ENCODE measurements around the gene CABYR.

Gene CABYR

DNA sequence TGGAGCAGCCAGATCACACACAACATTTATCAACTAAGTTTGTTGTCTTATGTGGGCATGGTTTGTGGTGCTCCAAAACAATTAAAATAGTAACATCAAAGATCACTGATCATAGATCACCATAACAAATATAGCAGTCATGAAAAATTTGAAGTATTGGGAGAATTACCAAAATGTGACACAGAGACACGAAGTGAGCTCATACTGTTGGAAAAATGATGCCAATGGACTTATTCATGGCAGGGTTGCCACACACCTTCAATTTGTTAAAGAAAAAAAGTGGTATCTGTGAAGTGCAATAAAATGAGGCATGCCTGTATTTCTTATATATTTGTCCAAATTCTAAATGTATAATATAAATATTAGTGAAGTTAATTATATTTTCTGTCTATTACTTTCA lies 42.9 kb upstream of the CABYR start:
- Histone ChIP-seq H3K27ac (ENCODE audit: low read depth, low read length) (no peak overlapping the region), H3K23ac (ENCODE audit: low read length) (no peak overlapping the region), H3K79me1 (ENCODE audit: low read length) (no peaks in the 10 kb centered on the region), H2AK5ac (ENCODE audit: low read length) (no peak overlapping the region), H3K4me2 (ENCODE audit: low read length) (no peak overlapping the region), H3K27me3 (ENCODE audit: insufficient read depth, low read length, poor library complexity) (no peaks in the 10 kb centered on the region), H2BK5ac (ENCODE audit: low read length) (no peak overlapping the region), H3K56ac (ENCODE audit: low read length) (no peak overlapping the region), H3K79me2 (ENCODE audit: control insufficient read depth, insufficient read depth, low read length) (no peaks in the 10 kb centered on the region), H3K4me3 (ENCODE audit: low read length) (no peak overlapping the region), H2BK120ac (ENCODE audit: low read depth, low read length) (no peak overlapping the region), H3K4me1 (ENCODE audit: control insufficient read depth, low read depth, low read length) (no peaks in the 10 kb centered on the region), H3K9ac (ENCODE audit: low read length) (no peak overlapping the region), H3K4ac (ENCODE audit: low read depth, low read length) (no peak overlapping the region), H2BK15ac (replicated peaks; ENCODE audit: low read depth) (no peak overlapping the region), H3K18ac (ENCODE audit: low read length) (no peak overlapping the region), H4K8ac (ENCODE audit: low read depth, low read length) (no peak overlapping the region), H3K36me3 (ENCODE audit: control insufficient read depth, insufficient read depth, low read length) (no peaks in the 10 kb centered on the region), H4K5ac (ENCODE audit: low read length) (no peak overlapping the region)
- no CpG with 5 or more reads among the region's 1 CpG for WGBS (ENCODE audit: extremely low coverage, insufficient coverage, low lambda C conversion rate)
- no peak for DNase-seq

DNA sequence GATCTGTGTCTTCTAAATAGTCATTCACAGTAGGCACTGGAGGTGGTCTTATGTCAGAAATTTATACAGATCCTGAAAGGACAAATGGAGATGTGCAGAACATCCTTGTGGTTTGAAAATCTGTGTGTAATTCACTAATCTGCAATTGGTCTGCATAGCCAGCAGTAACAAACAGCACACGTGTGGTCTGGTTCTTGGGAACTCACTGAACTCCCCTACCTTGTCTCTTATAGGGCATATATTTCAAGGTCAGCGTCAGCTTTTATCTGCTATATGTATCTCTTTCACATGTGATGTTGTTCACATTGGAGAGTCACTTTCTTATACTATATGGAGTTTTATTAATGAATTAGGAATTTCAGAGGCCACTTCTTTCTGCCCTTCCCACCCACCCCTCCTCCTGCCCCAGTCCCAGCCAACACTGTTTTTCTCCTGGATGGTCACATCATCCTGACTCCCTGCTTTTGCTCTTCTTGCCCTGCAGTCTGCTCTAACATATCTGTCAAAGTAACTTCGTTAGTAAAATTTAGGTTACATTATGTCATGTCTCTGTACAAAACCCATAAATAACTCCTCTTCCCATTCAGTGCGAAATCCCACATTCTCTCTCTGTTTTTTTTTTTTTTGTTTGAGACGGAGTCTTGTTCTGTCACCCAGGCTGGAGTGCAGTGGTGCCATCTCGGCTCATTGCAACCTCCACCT lies 35.4 kb upstream of the CABYR start:
- no peak overlapping the region for H3K18ac ChIP-seq (ENCODE audit: low read length)
- no peak overlapping the region for H2BK120ac ChIP-seq (ENCODE audit: low read depth, low read length)
- 100% methylated on average over 1 of the region's 6 CpGs for WGBS (ENCODE audit: extremely low coverage, insufficient coverage, low lambda C conversion rate)
- H3K4me3 ChIP-seq (ENCODE audit: low read length): no peak overlapping the region
- no peak overlapping the region for H2BK15ac ChIP-seq (replicated peaks; ENCODE audit: low read depth)
- H3K27ac ChIP-seq (ENCODE audit: low read depth, low read length): no peak overlapping the region
- H4K8ac ChIP-seq (ENCODE audit: low read depth, low read length): no peak overlapping the region
- no peaks in the 10 kb centered on the region for H3K36me3 ChIP-seq (ENCODE audit: control insufficient read depth, insufficient read depth, low read length)
- no peak overlapping the region for H3K23ac ChIP-seq (ENCODE audit: low read length)
- H3K79me2 ChIP-seq (ENCODE audit: control insufficient read depth, insufficient read depth, low read length): no peaks in the 10 kb centered on the region
- no peak overlapping the region for H3K4me2 ChIP-seq (ENCODE audit: low read length)
- H3K79me1 ChIP-seq (ENCODE audit: low read length): no peaks in the 10 kb centered on the region
- no peak overlapping the region for H4K5ac ChIP-seq (ENCODE audit: low read length)
- DNase-seq: no peak
- H3K9ac ChIP-seq (ENCODE audit: low read length): no peak overlapping the region
- no peak overlapping the region for H3K56ac ChIP-seq (ENCODE audit: low read length)
- no peak overlapping the region for H2BK5ac ChIP-seq (ENCODE audit: low read length)
- no peak overlapping the region for H3K4ac ChIP-seq (ENCODE audit: low read depth, low read length)
- no peaks in the 10 kb centered on the region for H3K27me3 ChIP-seq (ENCODE audit: insufficient read depth, low read length, poor library complexity)
- no peak overlapping the region for H2AK5ac ChIP-seq (ENCODE audit: low read length)
- H3K4me1 ChIP-seq (ENCODE audit: control insufficient read depth, low read depth, low read length): no peaks in the 10 kb centered on the region

DNA sequence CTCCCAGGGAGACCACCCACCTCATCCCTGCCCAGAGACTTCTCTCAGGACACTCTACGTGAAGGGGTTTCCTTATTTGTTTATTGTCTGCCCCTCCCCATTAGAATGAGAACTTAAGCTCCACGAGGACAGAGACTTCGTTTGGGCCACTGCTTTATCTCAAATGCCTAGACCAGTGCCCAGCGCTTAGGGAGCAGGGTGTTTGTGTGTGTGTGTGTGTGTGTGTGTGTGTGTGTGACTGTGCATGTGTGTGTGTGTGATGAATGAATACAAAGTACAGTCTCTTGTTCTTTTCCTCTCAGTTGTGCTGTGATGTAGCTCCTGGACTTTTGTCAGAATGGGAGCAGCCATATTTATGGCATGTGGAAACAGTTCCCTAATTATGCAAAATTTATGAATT lies 34.4 kb upstream of the CABYR start:
- no peaks in the 10 kb centered on the region for H3K79me2 ChIP-seq (ENCODE audit: control insufficient read depth, insufficient read depth, low read length)
- no peak overlapping the region for H3K23ac ChIP-seq (ENCODE audit: low read length)
- no peak overlapping the region for H4K8ac ChIP-seq (ENCODE audit: low read depth, low read length)
- no peak overlapping the region for H3K4me3 ChIP-seq (ENCODE audit: low read length)
- H3K27me3 ChIP-seq (ENCODE audit: insufficient read depth, low read length, poor library complexity): no peaks in the 10 kb centered on the region
- H2BK15ac ChIP-seq (replicated peaks; ENCODE audit: low read depth): no peak overlapping the region
- no peaks in the 10 kb centered on the region for H3K79me1 ChIP-seq (ENCODE audit: low read length)
- no peak overlapping the region for H3K9ac ChIP-seq (ENCODE audit: low read length)
- H2BK120ac ChIP-seq (ENCODE audit: low read depth, low read length): no peak overlapping the region
- H2AK5ac ChIP-seq (ENCODE audit: low read length): no peak overlapping the region
- no peak overlapping the region for H3K4me2 ChIP-seq (ENCODE audit: low read length)
- WGBS (ENCODE audit: extremely low coverage, insufficient coverage, low lambda C conversion rate): no CpG with 5 or more reads among the region's 4 CpGs
- H3K56ac ChIP-seq (ENCODE audit: low read length): no peak overlapping the region
- H3K18ac ChIP-seq (ENCODE audit: low read length): no peak overlapping the region
- H4K5ac ChIP-seq (ENCODE audit: low read length): no peak overlapping the region
- H3K36me3 ChIP-seq (ENCODE audit: control insufficient read depth, insufficient read depth, low read length): no peaks in the 10 kb centered on the region
- no peak overlapping the region for H2BK5ac ChIP-seq (ENCODE audit: low read length)
- no peak for DNase-seq
- H3K4ac ChIP-seq (ENCODE audit: low read depth, low read length): no peak overlapping the region
- no peak overlapping the region for H3K27ac ChIP-seq (ENCODE audit: low read depth, low read length)
- H3K4me1 ChIP-seq (ENCODE audit: control insufficient read depth, low read depth, low read length): no peaks in the 10 kb centered on the region

DNA sequence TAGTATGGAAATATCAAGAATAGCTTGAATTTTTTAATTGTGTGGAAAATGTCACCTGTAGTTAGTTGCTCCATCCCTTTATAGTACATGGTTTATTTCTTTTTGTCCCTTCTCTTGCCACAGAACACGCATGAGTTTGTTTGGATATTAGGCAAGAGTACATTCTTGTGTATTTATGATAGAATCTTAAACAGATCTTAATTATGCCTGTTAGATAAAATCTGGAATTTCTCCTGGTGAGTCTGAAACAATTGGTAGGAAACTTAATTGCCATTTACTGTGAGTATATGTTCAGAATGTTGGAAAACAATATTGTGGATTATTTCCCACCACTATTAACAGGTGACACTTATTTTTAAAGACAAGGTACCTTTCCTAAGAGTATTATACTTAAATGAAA lies 30.2 kb upstream of the CABYR start:
- Histone ChIP-seq H2BK15ac (replicated peaks; ENCODE audit: low read depth) (no peak overlapping the region), H3K79me1 (ENCODE audit: low read length) (no peaks in the 10 kb centered on the region), H3K9ac (ENCODE audit: low read length) (no peak overlapping the region), H3K56ac (ENCODE audit: low read length) (no peak overlapping the region), H3K27ac (ENCODE audit: low read depth, low read length) (no peak overlapping the region), H3K4me3 (ENCODE audit: low read length) (no peak overlapping the region), H4K8ac (ENCODE audit: low read depth, low read length) (no peak overlapping the region), H2AK5ac (ENCODE audit: low read length) (no peak overlapping the region), H3K36me3 (ENCODE audit: control insufficient read depth, insufficient read depth, low read length) (no peaks in the 10 kb centered on the region), H3K4me1 (ENCODE audit: control insufficient read depth, low read depth, low read length) (no peaks in the 10 kb centered on the region), H3K27me3 (ENCODE audit: insufficient read depth, low read length, poor library complexity) (no peaks in the 10 kb centered on the region), H3K79me2 (ENCODE audit: control insufficient read depth, insufficient read depth, low read length) (no peaks in the 10 kb centered on the region), H3K23ac (ENCODE audit: low read length) (no peak overlapping the region), H3K4ac (ENCODE audit: low read depth, low read length) (no peak overlapping the region), H2BK120ac (ENCODE audit: low read depth, low read length) (no peak overlapping the region), H3K18ac (ENCODE audit: low read length) (no peak overlapping the region), H4K5ac (ENCODE audit: low read length) (no peak overlapping the region), H2BK5ac (ENCODE audit: low read length) (no peak overlapping the region), H3K4me2 (ENCODE audit: low read length) (no peak overlapping the region)
- no peak for DNase-seq
- WGBS (ENCODE audit: extremely low coverage, insufficient coverage, low lambda C conversion rate): no CpG with 5 or more reads among the region's 1 CpG

DNA sequence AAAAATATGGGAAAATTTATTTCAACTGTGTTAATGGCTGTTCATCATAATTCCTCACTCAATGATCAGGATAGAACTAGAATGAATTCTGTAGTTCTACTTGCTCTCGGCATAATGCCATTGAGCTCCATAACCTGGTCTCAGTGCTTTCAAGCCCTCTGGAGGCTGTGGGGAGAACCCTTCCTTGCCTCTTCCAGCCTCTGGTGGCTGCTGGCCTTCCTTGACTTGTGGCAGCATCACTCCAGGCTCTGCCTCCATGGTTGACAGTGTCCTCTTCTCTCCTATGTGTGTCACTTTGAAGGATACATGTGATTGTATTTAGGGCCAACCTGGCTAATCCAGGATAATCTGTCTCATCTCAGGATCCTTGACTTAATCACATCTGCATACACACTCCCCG lies 26.9 kb upstream of the CABYR start:
- Histone ChIP-seq H2BK15ac (replicated peaks; ENCODE audit: low read depth) (no peak overlapping the region), H3K9ac (ENCODE audit: low read length) (no peak overlapping the region), H3K4me2 (ENCODE audit: low read length) (no peak overlapping the region), H3K36me3 (ENCODE audit: control insufficient read depth, insufficient read depth, low read length) (no peaks in the 10 kb centered on the region), H4K5ac (ENCODE audit: low read length) (no peak overlapping the region), H3K4me1 (ENCODE audit: control insufficient read depth, low read depth, low read length) (no peaks in the 10 kb centered on the region), H2BK120ac (ENCODE audit: low read depth, low read length) (no peak overlapping the region), H4K8ac (ENCODE audit: low read depth, low read length) (no peak overlapping the region), H3K27me3 (ENCODE audit: insufficient read depth, low read length, poor library complexity) (no peaks in the 10 kb centered on the region), H3K79me2 (ENCODE audit: control insufficient read depth, insufficient read depth, low read length) (no peaks in the 10 kb centered on the region), H3K4ac (ENCODE audit: low read depth, low read length) (no peak overlapping the region), H3K4me3 (ENCODE audit: low read length) (no peak overlapping the region), H2AK5ac (ENCODE audit: low read length) (no peak overlapping the region), H2BK5ac (ENCODE audit: low read length) (no peak overlapping the region), H3K79me1 (ENCODE audit: low read length) (no peaks in the 10 kb centered on the region), H3K56ac (ENCODE audit: low read length) (no peak overlapping the region), H3K23ac (ENCODE audit: low read length) (no peak overlapping the region), H3K27ac (ENCODE audit: low read depth, low read length) (no peak overlapping the region), H3K18ac (ENCODE audit: low read length) (no peak overlapping the region)
- whole genome bisulfite sequencing (ENCODE audit: extremely low coverage, insufficient coverage, low lambda C conversion rate): no CpG with 5 or more reads among the region's 2 CpGs
- peak; percentile 30 for DNase-seq

DNA sequence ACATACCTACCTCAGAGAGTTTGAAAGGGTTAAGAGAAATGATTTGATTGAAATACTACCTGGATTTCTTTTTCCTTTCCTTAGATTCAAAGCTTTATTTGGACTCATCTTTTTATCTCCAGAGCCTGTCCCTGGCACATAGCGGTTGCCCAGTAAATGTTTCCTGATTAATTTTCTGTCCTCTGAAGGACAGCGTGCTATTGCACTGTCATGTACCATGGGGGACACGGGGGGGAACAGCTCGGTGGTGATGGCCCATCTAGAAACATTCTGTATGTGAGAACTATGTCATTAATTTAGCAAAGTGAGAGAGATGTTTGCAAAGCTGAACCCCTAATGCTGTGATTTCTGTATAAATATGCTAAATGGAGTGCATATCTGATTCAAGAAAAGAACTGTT lies 26.4 kb upstream of the CABYR start:
- Histone ChIP-seq H2BK120ac (ENCODE audit: low read depth, low read length) (no peak overlapping the region), H3K36me3 (ENCODE audit: control insufficient read depth, insufficient read depth, low read length) (no peaks in the 10 kb centered on the region), H3K4me2 (ENCODE audit: low read length) (no peak overlapping the region), H3K27ac (ENCODE audit: low read depth, low read length) (no peak overlapping the region), H2AK5ac (ENCODE audit: low read length) (no peak overlapping the region), H2BK5ac (ENCODE audit: low read length) (no peak overlapping the region), H3K23ac (ENCODE audit: low read length) (no peak overlapping the region), H3K4ac (ENCODE audit: low read depth, low read length) (no peak overlapping the region), H2BK15ac (replicated peaks; ENCODE audit: low read depth) (no peak overlapping the region), H3K4me3 (ENCODE audit: low read length) (no peak overlapping the region), H3K79me1 (ENCODE audit: low read length) (no peaks in the 10 kb centered on the region), H3K27me3 (ENCODE audit: insufficient read depth, low read length, poor library complexity) (no peaks in the 10 kb centered on the region), H3K56ac (ENCODE audit: low read length) (no peak overlapping the region), H3K79me2 (ENCODE audit: control insufficient read depth, insufficient read depth, low read length) (no peaks in the 10 kb centered on the region), H3K18ac (ENCODE audit: low read length) (no peak overlapping the region), H3K9ac (ENCODE audit: low read length) (no peak overlapping the region), H4K5ac (ENCODE audit: low read length) (no peak overlapping the region), H3K4me1 (ENCODE audit: control insufficient read depth, low read depth, low read length) (no peaks in the 10 kb centered on the region), H4K8ac (ENCODE audit: low read depth, low read length) (no peak overlapping the region)
- DNase-seq: no peak
- no CpG with 5 or more reads among the region's 4 CpGs for WGBS (ENCODE audit: extremely low coverage, insufficient coverage, low lambda C conversion rate)

Measured in mesendoderm (in vitro differentiated cells).